ENCODE results near the gene KIF2A. TPM values are rescaled to one million over a fixed set of nuclear protein-coding genes. Genes with fewer than 3 reads are reported as not detected.

KIF2A gene
- total and polyA plus RNA-seq, 10 donors, result 4.3 to 66.7 (median 44.3) TPM

GRCh38 chr5:62376064-62376463 lies 70.1 kb downstream of the KIF2A start:
- Histone ChIP-seq H3K36me3 (peaks cover 0 to 100% (median 72%) of the 10 kb centered on the region in 6 donors), H3K4me1 (no peaks in the 10 kb centered on the region), H3K27ac (no peak overlapping the region), H3K4me3 (no peak overlapping the region), H3K27me3 (replicated peaks in 1 of 7) (no peaks in the 10 kb centered on the region), H3K9me3 (no peaks in the 10 kb centered on the region)
- DNase-seq, result no peak
- intact Hi-C loops (cut with DNase I; ENCODE audit: low total_unique reads), result no loop called here
- 93 to 99% (median 95%) methylated on average over 3 of the region's 3 CpGs for WGBS, 5 donors
- TF ChIP-seq POLR2AphosphoS5 (IDR thresholded peaks at IDR 0.05) (no peak), CTCF (IDR thresholded peaks at IDR 0.05 in 8 of 11, conservative IDR thresholded peaks at IDR 0.05 in 3 of 11) (no peak), POLR2A (IDR thresholded peaks at IDR 0.05) (no peak)

DNA sequence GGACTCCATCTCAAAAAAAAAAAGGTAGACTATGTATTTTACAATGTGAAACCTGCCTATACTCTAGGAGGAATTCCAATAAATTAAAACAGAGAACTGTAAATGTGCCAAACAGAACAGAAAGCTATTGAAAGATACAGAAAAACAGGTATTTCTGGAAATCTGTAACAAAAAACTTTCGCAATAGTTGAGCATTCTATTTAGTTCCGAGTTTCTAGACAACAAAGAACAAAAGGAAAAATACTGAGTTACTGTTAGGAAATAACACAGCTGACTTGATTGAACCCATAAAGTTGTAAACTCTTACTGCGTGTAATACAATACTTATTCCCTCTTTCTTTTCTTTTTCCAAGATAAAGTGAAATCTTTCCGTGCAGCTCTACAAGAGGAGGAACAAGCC lies 79.1 kb downstream of the KIF2A start:
- no peaks in the 10 kb centered on the region for H3K4me1 ChIP-seq
- peaks cover 4 to 100% (median 78%) of the 10 kb centered on the region in 6 donors for H3K36me3 ChIP-seq
- no peak overlapping the region for H3K27ac ChIP-seq
- no peak for DNase-seq
- TF ChIP-seq POLR2AphosphoS5 (IDR thresholded peaks at IDR 0.05), result no peak
- TF ChIP-seq POLR2A (IDR thresholded peaks at IDR 0.05), result no peak
- TF ChIP-seq CTCF (IDR thresholded peaks at IDR 0.05 in 8 of 11, conservative IDR thresholded peaks at IDR 0.05 in 3 of 11), result no peak
- intact Hi-C loops (cut with DNase I; ENCODE audit: low total_unique reads), result no loop called here
- no peaks in the 10 kb centered on the region for H3K27me3 ChIP-seq (replicated peaks in 1 of 7)
- 90 to 95% (median 92%) methylated on average over 4 of the region's 4 CpGs for WGBS, 5 donors
- H3K4me3 ChIP-seq, result no peak overlapping the region
- no peaks in the 10 kb centered on the region for H3K9me3 ChIP-seq

- intact Hi-C loops (cut with DNase I; ENCODE audit: low total_unique reads), result no loop called here
- DNase-seq, result no peak
- Histone ChIP-seq H3K27ac (no peak overlapping the region), H3K36me3 (peaks cover 4 to 100% (median 74%) of the 10 kb centered on the region in 6 donors), H3K4me3 (no peak overlapping the region), H3K27me3 (replicated peaks in 1 of 7) (no peaks in the 10 kb centered on the region), H3K9me3 (no peaks in the 10 kb centered on the region), H3K4me1 (no peaks in the 10 kb centered on the region)
- no peak for TF ChIP-seq POLR2A (IDR thresholded peaks at IDR 0.05)
- no peak for TF ChIP-seq POLR2AphosphoS5 (IDR thresholded peaks at IDR 0.05)
- TF ChIP-seq CTCF (IDR thresholded peaks at IDR 0.05 in 8 of 11, conservative IDR thresholded peaks at IDR 0.05 in 3 of 11), result no peak
- WGBS, 5 donors, result 92 to 98% (median 95%) methylated on average over 2 of the region's 2 CpGs
Observed at GRCh38 chr5:62385816-62386400, 79.9 kb downstream of the KIF2A start.

DNA sequence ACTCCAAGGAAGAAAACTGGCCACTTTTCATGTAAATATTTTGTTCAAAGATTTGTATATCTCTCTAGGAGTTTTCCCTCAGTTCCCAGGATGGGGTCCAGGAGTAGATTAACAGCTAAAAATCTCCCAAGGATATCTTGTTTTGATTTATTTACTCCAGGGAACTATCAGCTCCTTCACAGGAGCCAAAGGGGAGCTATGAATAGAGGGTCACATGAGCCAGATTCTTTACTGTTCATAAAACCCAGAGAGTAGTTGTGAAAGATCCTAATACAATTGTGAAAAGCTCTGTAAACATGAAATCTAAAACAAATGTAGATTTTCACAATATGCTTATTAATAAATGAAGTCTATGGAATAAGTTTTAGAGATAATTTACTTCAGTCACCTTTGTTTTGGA lies 80.8 kb downstream of the KIF2A start:
- H3K4me1 ChIP-seq, result no peaks in the 10 kb centered on the region
- H3K9me3 ChIP-seq, result no peaks in the 10 kb centered on the region
- no peaks in the 10 kb centered on the region for H3K27me3 ChIP-seq (replicated peaks in 1 of 7)
- H3K36me3 ChIP-seq, result peaks cover 4 to 100% (median 72%) of the 10 kb centered on the region in 6 donors
- H3K27ac ChIP-seq, result no peak overlapping the region
- TF ChIP-seq POLR2A (IDR thresholded peaks at IDR 0.05) (no peak), POLR2AphosphoS5 (IDR thresholded peaks at IDR 0.05) (no peak), CTCF (IDR thresholded peaks at IDR 0.05 in 8 of 11, conservative IDR thresholded peaks at IDR 0.05 in 3 of 11) (no peak)
- intact Hi-C loops (cut with DNase I; ENCODE audit: low total_unique reads), result no loop called here
- no peak overlapping the region for H3K4me3 ChIP-seq
- DNase-seq, result no peak
